Measurements from ENCODE around the gene RNF186. TPM values are rescaled to one million over a fixed set of nuclear protein-coding genes. Genes with fewer than 3 reads are reported as not detected.

Gene RNF186
- under 1 TPM in 1 of 4 donors, not detected in 3; 0.51 TPM for total RNA-seq

GRCh38 chr1:19814681-19815503, at the start of gene RNF186:
Gene RNF186 (minus strand): TSS chr1:19815283. CDS start chr1:19815101, 182 bp downstream.
- Histone ChIP-seq H3K36me3 (no peaks in the 10 kb centered on the region), H3K27me3 (no peaks in the 10 kb centered on the region), H3K4me3 (no peak within 1 kb of the TSS), H3K9me3 (no peaks in the 10 kb centered on the region), H3K27ac (no peak within 1 kb of the TSS), H3K4me1 (no peaks in the 10 kb centered on the region)
- WGBS = 61% methylated on average over 13 of the region's 22 CpGs
- peak in 1 of 2 donors; percentile 76 for DNase-seq (ENCODE audit: low spot score in 2 of 2)
- TF ChIP-seq CTCF (IDR thresholded peaks at IDR 0.05) (no peak), EP300 (IDR thresholded peaks at IDR 0.05) (no peak)

- Histone ChIP-seq H3K36me3 (no peaks in the 10 kb centered on the region), H3K9me3 (no peaks in the 10 kb centered on the region), H3K4me3 (no peak overlapping the region), H3K27ac (no peak overlapping the region), H3K4me1 (no peaks in the 10 kb centered on the region), H3K27me3 (peaks cover 10% of the 10 kb centered on the region)
- DNase-seq (ENCODE audit: low spot score in 2 of 2) = no peak
- no peak for TF ChIP-seq POLR2A (IDR thresholded peaks at IDR 0.05)
- no peak for TF ChIP-seq EP300 (IDR thresholded peaks at IDR 0.05)
- TF ChIP-seq CTCF (IDR thresholded peaks at IDR 0.05) = no peak
- TF ChIP-seq POLR2AphosphoS5 (IDR thresholded peaks at IDR 0.05) = no peak
- 89% methylated on average over 1 of the region's 1 CpG for WGBS
These were observed 49.6 kb upstream of the RNF186 start for GRCh38 chr1:19864570-19865160.

GRCh38 chr1:19862944-19863343, 47.9 kb upstream of the RNF186 start:
- DNase-seq (ENCODE audit: low spot score in 2 of 2) = no peak
- Histone ChIP-seq H3K27me3 (peaks cover 9% of the 10 kb centered on the region), H3K36me3 (no peaks in the 10 kb centered on the region), H3K27ac (no peak overlapping the region), H3K9me3 (no peaks in the 10 kb centered on the region), H3K4me3 (no peak overlapping the region), H3K4me1 (no peaks in the 10 kb centered on the region)
- 95% methylated on average over 3 of the region's 3 CpGs for WGBS
- no peak for TF ChIP-seq POLR2A (IDR thresholded peaks at IDR 0.05)
- no peak for TF ChIP-seq EP300 (IDR thresholded peaks at IDR 0.05)
- TF ChIP-seq POLR2AphosphoS5 (IDR thresholded peaks at IDR 0.05) = no peak
- TF ChIP-seq CTCF (IDR thresholded peaks at IDR 0.05) = no peak

GRCh38 chr1:19861842-19862530, 46.9 kb upstream of the RNF186 start:
- no peak for DNase-seq (ENCODE audit: low spot score in 2 of 2)
- Histone ChIP-seq H3K27ac (no peak overlapping the region), H3K9me3 (no peaks in the 10 kb centered on the region), H3K4me1 (no peaks in the 10 kb centered on the region), H3K36me3 (no peaks in the 10 kb centered on the region), H3K27me3 (peaks cover 5% of the 10 kb centered on the region), H3K4me3 (no peak overlapping the region)
- no peak for TF ChIP-seq CTCF (IDR thresholded peaks at IDR 0.05)
- TF ChIP-seq EP300 (IDR thresholded peaks at IDR 0.05) = no peak
- no peak for TF ChIP-seq POLR2AphosphoS5 (IDR thresholded peaks at IDR 0.05)
- TF ChIP-seq POLR2A (IDR thresholded peaks at IDR 0.05) = no peak
- WGBS = 68% methylated on average over 1 of the region's 1 CpG

GRCh38 chr1:19861034-19861433, 46.0 kb upstream of the RNF186 start:
- WGBS = 29% methylated on average over 2 of the region's 2 CpGs
- no peak for DNase-seq (ENCODE audit: low spot score in 2 of 2)
- H3K4me1 ChIP-seq = no peaks in the 10 kb centered on the region
- TF ChIP-seq POLR2AphosphoS5 (IDR thresholded peaks at IDR 0.05) (no peak), EP300 (IDR thresholded peaks at IDR 0.05) (no peak), CTCF (IDR thresholded peaks at IDR 0.05) (no peak)
- no peak overlapping the region for H3K27ac ChIP-seq
- H3K4me3 ChIP-seq = no peak overlapping the region
- no peaks in the 10 kb centered on the region for H3K36me3 ChIP-seq
- H3K9me3 ChIP-seq = no peaks in the 10 kb centered on the region
- H3K27me3 ChIP-seq = peaks cover 5% of the 10 kb centered on the region

Data from suprapubic skin (tissue), 4 donors.